GM23248 (cell line): ENCODE measurements around the gene COPS3.

Source experiments
- EZH2 ChIP-seq: fragments of 200-600 bp; sonication (generic); IDR thresholded peaks from 2 replicates; pipeline ENCODE4 v1.6.1; 2018; ENCODE audit warnings: antibody characterized with exemption, mild to moderate bottlenecking; ENCODE audit not compliant: insufficient read depth, poor library complexity, severe bottlenecking
- EZH2phosphoT487 ChIP-seq: fragments of 200-600 bp; sonication (generic); IDR thresholded peaks from 2 replicates; pipeline ENCODE4 v1.6.1; 2018; ENCODE audit warnings: antibody characterized with exemption, moderate library complexity, mild to moderate bottlenecking, low read depth; ENCODE audit not compliant: insufficient read depth

DNA sequence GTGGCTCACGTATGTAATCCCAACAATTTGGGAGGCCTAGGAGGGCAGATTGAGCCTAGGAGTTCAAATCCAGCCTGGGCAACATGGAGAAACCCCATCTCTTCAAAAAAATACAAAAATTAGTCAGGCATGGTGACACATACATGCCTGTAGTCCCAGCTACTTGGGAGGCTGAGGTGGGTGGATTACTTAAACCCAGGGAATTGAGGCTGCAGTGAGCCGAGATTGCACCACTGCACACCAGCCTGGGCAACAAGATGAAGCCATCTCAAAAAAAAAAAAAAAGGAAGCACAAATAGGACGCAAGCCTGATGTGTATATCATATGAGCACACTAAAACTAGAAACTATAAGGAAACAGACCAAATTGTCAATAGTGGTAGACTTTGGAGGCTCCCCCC lies 27.0 kb downstream of the COPS3 start:
- TF ChIP-seq EZH2phosphoT487 (no peak), EZH2 (no peak)
